Measurements from ENCODE around the gene CLSTN2.

GRCh38 chr3:140089403-140090072, 154.6 kb downstream of the CLSTN2 start:
- no peak for TF ChIP-seq CTCF (IDR thresholded peaks at IDR 0.05; ENCODE audit: low read length)
- TF ChIP-seq EZH2phosphoT487 (IDR thresholded peaks at IDR 0.05; ENCODE audit: low read length), result no peak
- no peak for TF ChIP-seq EZH2 (optimal IDR thresholded peaks at IDR 0.05; ENCODE audit: low read depth, low read length)

Data from MM.1S (cell line).